ENCODE measurements around the gene BTBD17. TPM values are rescaled to one million over a fixed set of nuclear protein-coding genes. Genes with fewer than 3 reads are reported as not detected.

The BTBD17 gene
- total and polyA plus RNA-seq, 2 experiments from 2014 or later = 0.39 to 1.3 TPM

GRCh38 chr17:74404218-74404617 lies 42.5 kb upstream of the BTBD17 start:
- no peak for DNase-seq (ENCODE audit: low spot score)
- Histone ChIP-seq H3K4me2 (no peak overlapping the region), H3K9me2 (replicated peaks; ENCODE audit: insufficient read depth) (no peaks in the 10 kb centered on the region), H4K20me1 (ENCODE audit: insufficient read depth, poor library complexity, severe bottlenecking) (no peaks in the 10 kb centered on the region), H3K27me3 (no peaks in the 10 kb centered on the region), H3K36me3 (replicated peaks; ENCODE audit: insufficient read depth, low read depth) (no peaks in the 10 kb centered on the region), H3K4me1 (ENCODE audit: insufficient read depth) (peaks cover under 1% of the 10 kb centered on the region), H3K79me2 (no peaks in the 10 kb centered on the region), H3K9me3 (ENCODE audit: low read depth) (no peaks in the 10 kb centered on the region), H3K27ac (no peak overlapping the region), H3K4me3 (no peak overlapping the region), H2AFZ (no peak overlapping the region)
- WGBS (ENCODE audit: low lambda C conversion rate, missing lambda C conversion rate) = 39% methylated on average over 7 of the region's 7 CpGs
- TF ChIP-seq EZH2phosphoT487 (IDR thresholded peaks at IDR 0.05; ENCODE audit: low read depth, severe bottlenecking, unreplicated experiment) = no peak
- no peak for TF ChIP-seq EZH2 (IDR thresholded peaks at IDR 0.05; ENCODE audit: borderline replicate concordance)
- TF ChIP-seq CTCF (IDR thresholded peaks at IDR 0.05; ENCODE audit: poor library complexity) = no peak

- Histone ChIP-seq H3K79me2 (no peaks in the 10 kb centered on the region), H3K4me2 (no peak overlapping the region), H3K27ac (no peak overlapping the region), H2AFZ (no peak overlapping the region), H3K9me3 (ENCODE audit: low read depth) (no peaks in the 10 kb centered on the region), H3K36me3 (replicated peaks; ENCODE audit: insufficient read depth, low read depth) (no peaks in the 10 kb centered on the region), H4K20me1 (ENCODE audit: insufficient read depth, poor library complexity, severe bottlenecking) (no peaks in the 10 kb centered on the region), H3K27me3 (no peaks in the 10 kb centered on the region), H3K4me3 (no peak overlapping the region), H3K4me1 (ENCODE audit: insufficient read depth) (no peaks in the 10 kb centered on the region), H3K9me2 (replicated peaks; ENCODE audit: insufficient read depth) (no peaks in the 10 kb centered on the region)
- DNase-seq (ENCODE audit: low spot score) = no peak
- 70% methylated on average over 12 of the region's 12 CpGs for WGBS (ENCODE audit: low lambda C conversion rate, missing lambda C conversion rate)
- TF ChIP-seq EZH2phosphoT487 (IDR thresholded peaks at IDR 0.05; ENCODE audit: low read depth, severe bottlenecking, unreplicated experiment) (no peak), CTCF (IDR thresholded peaks at IDR 0.05; ENCODE audit: poor library complexity) (no peak), EZH2 (IDR thresholded peaks at IDR 0.05; ENCODE audit: borderline replicate concordance) (no peak)
Observed at GRCh38 chr17:74403512-74404137, 42.0 kb upstream of the BTBD17 start.

- H3K36me3 ChIP-seq (replicated peaks; ENCODE audit: insufficient read depth, low read depth) = no peaks in the 10 kb centered on the region
- H2AFZ ChIP-seq = no peak overlapping the region
- no peaks in the 10 kb centered on the region for H4K20me1 ChIP-seq (ENCODE audit: insufficient read depth, poor library complexity, severe bottlenecking)
- H3K79me2 ChIP-seq = no peaks in the 10 kb centered on the region
- no peaks in the 10 kb centered on the region for H3K4me1 ChIP-seq (ENCODE audit: insufficient read depth)
- H3K27me3 ChIP-seq = no peaks in the 10 kb centered on the region
- DNase-seq (ENCODE audit: low spot score) = no peak
- H3K4me2 ChIP-seq = no peak overlapping the region
- no peak overlapping the region for H3K4me3 ChIP-seq
- H3K9me2 ChIP-seq (replicated peaks; ENCODE audit: insufficient read depth) = no peaks in the 10 kb centered on the region
- no peaks in the 10 kb centered on the region for H3K9me3 ChIP-seq (ENCODE audit: low read depth)
- TF ChIP-seq EZH2 (IDR thresholded peaks at IDR 0.05; ENCODE audit: borderline replicate concordance) = no peak
- TF ChIP-seq EZH2phosphoT487 (IDR thresholded peaks at IDR 0.05; ENCODE audit: low read depth, severe bottlenecking, unreplicated experiment) = no peak
- TF ChIP-seq CTCF (IDR thresholded peaks at IDR 0.05; ENCODE audit: poor library complexity) = no peak
- no peak overlapping the region for H3K27ac ChIP-seq
- WGBS (ENCODE audit: low lambda C conversion rate, missing lambda C conversion rate) = 72% methylated on average over 7 of the region's 7 CpGs
Observed at GRCh38 chr17:74402048-74402447, 40.4 kb upstream of the BTBD17 start.
